PC-3 (cell line): ENCODE results near the gene NAA60. TPM values are rescaled to one million over a fixed set of nuclear protein-coding genes. Genes with fewer than 3 reads are reported as not detected.
A peak's percentile ranks its signal among the peaks of the same experiment; 100 is the strongest.

Source experiments
- ATAC-seq: fragments of 200-7000 bp; cut with Tn5 transposase; 2 replicates; pipeline ENCODE4 v1.9.1; 2020; ENCODE audit warnings: mild to moderate bottlenecking, moderate library complexity
- Bru-seq: library from RNA; stranded (reverse); fragments of 400-500 nt; gene quantifications from one replicate; lab custom pipeline; 2021; lab: Mats Ljungman, UMichigan
- BruChase-seq, 2 experiments: library from RNA; stranded (reverse); fragments of 400-500 nt; gene quantifications; one replicate each; lab custom pipeline; 2021; lab: Mats Ljungman, UMichigan
- BruUV-seq: library from RNA; stranded (reverse); fragments of 400-500 nt; replicated peaks from 2 replicates; lab custom pipeline; 2021; lab: Mats Ljungman, UMichigan
- CTCF ChIA-PET: fragments of 300-600 bp; sonication (Branson Sonifier 250); formaldehyde crosslinking; loops from one replicate; lab custom pipeline; 2022; ENCODE audit warnings: antibody characterized with exemption; lab: Charles Lee
- POLR2A ChIA-PET: fragments of 300-600 bp; sonication (Branson Sonifier 250); formaldehyde crosslinking; loops from one replicate; lab custom pipeline; 2022; ENCODE audit warnings: antibody characterized with exemption; ENCODE audit not compliant: unreplicated experiment; lab: Charles Lee
- DNase-seq: peaks from one replicate; pipeline ENCODE4 v3.0.0-alpha.2; 2015
- H2AFZ ChIP-seq: fragments of 300-600 bp; sonication (generic); 2 replicates; pipeline ENCODE4 v1.6.0; 2016; ENCODE audit warnings: antibody characterized with exemption, low read length
- H3F3A ChIP-seq: fragments of 300-600 bp; sonication (generic); one replicate; pipeline ENCODE4 v1.6.0; 2017; ENCODE audit warnings: antibody characterized with exemption, low read length, control low read depth, mild to moderate bottlenecking; ENCODE audit not compliant: unreplicated experiment
- H3K27ac ChIP-seq: fragments of 300-600 bp; sonication (generic); 2 replicates; pipeline ENCODE4 v1.5.1; 2016; ENCODE audit warnings: mild to moderate bottlenecking, low read length
- H3K27me3 ChIP-seq: fragments of 300-600 bp; sonication (generic); 2 replicates; pipeline ENCODE4 v1.6.1; 2016; ENCODE audit warnings: low read length, mixed read lengths
- H3K36me3 ChIP-seq: fragments of 300-600 bp; sonication (generic); 2 replicates; pipeline ENCODE4 v1.6.1; 2016; ENCODE audit warnings: low read depth, mixed run types, low read length, mixed read lengths
- H3K4me1 ChIP-seq: fragments of 300-600 bp; sonication (generic); 2 replicates; pipeline ENCODE4 v1.5.1; 2016; ENCODE audit warnings: low read length; ENCODE audit not compliant: insufficient read depth
- H3K4me2 ChIP-seq: fragments of 300-600 bp; sonication (generic); 2 replicates; pipeline ENCODE4 v1.6.0; 2016; ENCODE audit warnings: low read length
- H3K4me3 ChIP-seq: fragments of 300-600 bp; sonication (generic); 2 replicates; pipeline ENCODE4 v1.5.1; 2016; ENCODE audit warnings: mild to moderate bottlenecking, low read length, mixed read lengths
- H3K79me2 ChIP-seq: fragments of 300-600 bp; sonication (generic); 2 replicates; pipeline ENCODE4 v1.6.1; 2017; ENCODE audit warnings: low read length, mixed read lengths
- H3K9ac ChIP-seq: fragments of 300-600 bp; sonication (generic); 2 replicates; pipeline ENCODE4 v1.6.0; 2016; ENCODE audit warnings: mild to moderate bottlenecking, low read length
- H3K9me2 ChIP-seq: fragments of 300-600 bp; sonication (generic); replicated peaks from 2 replicates; pipeline ENCODE4 v1.6.1; 2016; ENCODE audit warnings: mixed run types, low read length, mixed read lengths
- H3K9me3 ChIP-seq: fragments of 300-600 bp; sonication (generic); 2 replicates; pipeline ENCODE4 v1.6.1; 2016; ENCODE audit warnings: low read length, mixed read lengths
- H4K20me1 ChIP-seq: fragments of 300-600 bp; sonication (generic); 2 replicates; pipeline ENCODE4 v1.6.1; 2016; ENCODE audit warnings: low read length, mixed read lengths
- EZH2 ChIP-seq: fragments of 300-600 bp; sonication (generic); IDR thresholded peaks from one replicate; pipeline ENCODE4 v1.6.1; 2017; ENCODE audit warnings: antibody characterized with exemption, mild to moderate bottlenecking, low read length; ENCODE audit not compliant: unreplicated experiment
- EZH2phosphoT487 ChIP-seq: fragments of 300-600 bp; sonication (generic); IDR thresholded peaks from 2 replicates; pipeline ENCODE4 v1.6.1; 2018; ENCODE audit warnings: mild to moderate bottlenecking, antibody characterized with exemption, low read length, borderline replicate concordance
- intact Hi-C: fragments of 100-400 bp; cut with micrococcal nuclease; formaldehyde crosslinking; loops from 2 replicates; pipeline ENCODE4 v1.9.0; 2023
- long read RNA-seq: library from polyadenylated mRNA; unstranded; transcript quantifications from one replicate; pipeline ENCODE4 v2.0.0, GENCODE V29; 2021; ENCODE audit not compliant: unreplicated experiment
- total RNA-seq: library from RNA; depleted of rRNA; stranded (reverse); fragments of >200 nt; gene quantifications from 2 replicates; pipeline ENCODE4 v1.2.3, GENCODE V29; 2014; rRNA removed
- TF ChIP-seq, protein P1 (sequence below): fragments of 300-600 bp; sonication (generic); conservative IDR thresholded peaks from 2 replicates; pipeline ENCODE4 v1.5.1; 2017; ENCODE audit warnings: antibody characterized with exemption, low read depth, mild to moderate bottlenecking, low read length

The NAA60 gene
- 7.6 and 9.3 TPM in 2 replicates for total RNA-seq
- Bru-seq, nascent RNA, result percentile 61 among the genes with signal in this experiment
- BruChase-seq, experiment 1, labeled RNA remaining after a 6-hour chase, result percentile 87 among the genes with signal in this experiment
- percentile 82 among the genes with signal in this experiment for BruChase-seq, experiment 2, labeled RNA remaining after a 2-hour chase
- long read RNA-seq, transcript NAA60-234 (2 exons, 578 nt), result minor isoform, 8 of 33 reads
- long read RNA-seq, transcript NAA60-229 (7 exons, 2,531 nt), result major isoform, 9 of 33 reads
- long read RNA-seq, transcript NAA60-214 (6 exons, 2,931 nt), result minor isoform, 8 of 33 reads
- long read RNA-seq, partial matches to known transcripts, result 5 of 33 reads
- long read RNA-seq, other reads (novel, unspliced or antisense), result 0 of 33 reads

DNA sequence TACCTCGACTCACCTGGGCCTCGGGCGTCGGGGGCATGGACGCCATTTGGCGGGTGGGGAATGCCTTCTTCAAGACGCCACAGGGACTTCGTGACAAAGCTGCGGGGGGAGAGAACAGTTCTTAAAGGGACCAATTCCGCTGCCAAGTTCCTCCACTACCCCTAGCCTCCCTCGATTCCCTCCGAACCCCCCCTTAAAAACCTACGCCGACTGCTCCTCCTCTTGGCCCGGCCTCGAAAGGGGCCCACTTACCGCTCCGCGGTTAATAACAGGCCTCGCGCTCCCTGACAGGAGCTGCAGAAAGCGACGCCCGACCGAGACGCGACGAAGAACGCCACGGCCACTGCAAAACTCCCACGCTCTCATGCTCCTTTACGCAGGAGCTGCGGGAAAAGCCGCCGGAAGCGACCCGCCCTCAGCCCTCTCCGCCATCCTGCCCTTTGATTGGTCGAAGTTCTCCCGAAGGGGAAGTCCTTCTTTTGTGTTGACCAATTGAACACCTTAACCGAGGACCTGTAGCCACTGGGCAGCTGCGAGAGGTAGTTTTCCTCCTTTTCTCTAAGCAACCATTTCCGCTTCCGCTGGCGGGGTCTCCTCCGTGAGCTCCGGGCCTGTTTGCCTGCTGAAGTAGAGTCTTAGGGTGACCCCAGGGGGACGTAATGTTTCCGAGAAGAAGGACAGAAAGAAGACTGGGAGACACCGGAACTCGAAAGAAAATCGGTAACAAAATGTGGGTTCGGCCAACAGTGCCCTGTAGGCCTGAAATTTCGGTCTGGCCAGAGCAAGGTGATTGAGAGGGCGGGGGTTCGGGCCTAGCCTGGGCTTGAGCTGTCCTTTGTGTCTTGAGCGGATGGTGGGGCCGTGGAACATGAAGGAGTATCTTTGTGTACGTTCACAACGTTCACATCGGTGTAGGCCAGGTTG, at the start of gene NAA60, which contains the start of gene ZNF597:
Gene NAA60 (plus strand): TSS at position 573 of the 924 bp plus-strand sequence. CDS start 32,548 bp downstream, outside the sequence.
Gene ZNF597 (minus strand): TSS at position 397 of the 924 bp plus-strand sequence. CDS start 351 bp downstream, at position 46.
- no peak within 1 kb of the TSS for H2AFZ ChIP-seq
- intact Hi-C loops, result no loop called here
- no peaks in the 10 kb centered on the region for H3K9me3 ChIP-seq
- POLR2A ChIA-PET, result no interaction called here
- no peaks in the 10 kb centered on the region for H3K27me3 ChIP-seq
- TF ChIP-seq EZH2, result no peak
- no peak for TF ChIP-seq EZH2phosphoT487
- TF ChIP-seq, protein P1, sequence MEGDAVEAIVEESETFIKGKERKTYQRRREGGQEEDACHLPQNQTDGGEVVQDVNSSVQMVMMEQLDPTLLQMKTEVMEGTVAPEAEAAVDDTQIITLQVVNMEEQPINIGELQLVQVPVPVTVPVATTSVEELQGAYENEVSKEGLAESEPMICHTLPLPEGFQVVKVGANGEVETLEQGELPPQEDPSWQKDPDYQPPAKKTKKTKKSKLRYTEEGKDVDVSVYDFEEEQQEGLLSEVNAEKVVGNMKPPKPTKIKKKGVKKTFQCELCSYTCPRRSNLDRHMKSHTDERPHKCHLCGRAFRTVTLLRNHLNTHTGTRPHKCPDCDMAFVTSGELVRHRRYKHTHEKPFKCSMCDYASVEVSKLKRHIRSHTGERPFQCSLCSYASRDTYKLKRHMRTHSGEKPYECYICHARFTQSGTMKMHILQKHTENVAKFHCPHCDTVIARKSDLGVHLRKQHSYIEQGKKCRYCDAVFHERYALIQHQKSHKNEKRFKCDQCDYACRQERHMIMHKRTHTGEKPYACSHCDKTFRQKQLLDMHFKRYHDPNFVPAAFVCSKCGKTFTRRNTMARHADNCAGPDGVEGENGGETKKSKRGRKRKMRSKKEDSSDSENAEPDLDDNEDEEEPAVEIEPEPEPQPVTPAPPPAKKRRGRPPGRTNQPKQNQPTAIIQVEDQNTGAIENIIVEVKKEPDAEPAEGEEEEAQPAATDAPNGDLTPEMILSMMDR, result no peak
- no peak within 1 kb of the TSS for H3K27ac ChIP-seq
- no peaks in the 10 kb centered on the region for H3F3A ChIP-seq
- H3K4me2 ChIP-seq, result no peak within 1 kb of the TSS
- ATAC-seq (no peak), DNase-seq (no peak)
- H3K9me2 ChIP-seq, result no peaks in the 10 kb centered on the region
- no peak within 1 kb of the TSS for H3K4me3 ChIP-seq
- no peak within 1 kb of the TSS for H3K9ac ChIP-seq
- no peaks in the 10 kb centered on the region for H4K20me1 ChIP-seq
- no peaks in the 10 kb centered on the region for H3K36me3 ChIP-seq
- H3K4me1 ChIP-seq, result no peaks in the 10 kb centered on the region
- CTCF ChIA-PET, result no interaction called here
- no peaks in the 10 kb centered on the region for H3K79me2 ChIP-seq
- BruUV-seq, result no TSS peak

DNA sequence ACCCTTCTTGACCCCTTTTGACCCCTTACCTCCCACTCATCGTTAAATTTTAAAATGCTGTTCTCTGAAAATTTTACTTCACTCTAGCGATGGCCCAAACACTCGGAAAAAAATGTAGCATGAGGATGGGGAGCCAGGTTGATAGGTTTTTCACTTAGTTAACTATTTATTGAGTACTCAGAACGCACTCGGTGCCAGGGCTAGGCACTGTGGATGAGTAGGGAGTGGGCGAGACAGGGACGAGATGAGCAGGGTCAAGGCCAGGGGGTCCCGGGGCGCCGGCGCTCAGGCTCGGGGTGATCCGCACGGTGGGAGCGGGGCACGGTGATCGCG, 43.1 kb upstream of the NAA60 start:
- Histone ChIP-seq H3F3A (no peaks in the 10 kb centered on the region), H3K4me3 (peak overlapping the region; percentile 99), H2AFZ (peak overlapping the region; percentile 95), H3K9me2 (no peaks in the 10 kb centered on the region), H3K79me2 (peaks cover 28% of the 10 kb centered on the region), H3K9me3 (no peaks in the 10 kb centered on the region), H3K4me2 (peak overlapping the region; percentile 88), H4K20me1 (no peaks in the 10 kb centered on the region), H3K27me3 (no peaks in the 10 kb centered on the region), H3K36me3 (peaks cover 37% of the 10 kb centered on the region), H3K27ac (peak overlapping the region; percentile 8; the same call in 1 of the 2 replicates), H3K4me1 (no peaks in the 10 kb centered on the region), H3K9ac (peak overlapping the region; percentile 91)
- no peak for TF ChIP-seq EZH2
- intact Hi-C loops, result loop anchor here (2.0 kb wide), 1 partner anchor 58 kb away; no protein-coding TSS in a partner anchor
- POLR2A ChIA-PET, result interaction anchor here (0.7 kb wide), 1 partner anchor 33 kb away, joined by 5 read pairs; no protein-coding TSS in a partner anchor
- DNase-seq, result no peak
- CTCF ChIA-PET, result no interaction called here
- TSS peak; percentile 75 for BruUV-seq
- no peak for ATAC-seq
